ENCODE measurements around the gene PHF21A. TPM values are rescaled to one million over a fixed set of nuclear protein-coding genes. Genes with fewer than 3 reads are reported as not detected.

The PHF21A gene
- total and polyA plus RNA-seq, 2 of the 13 experiments (the other 11 are each of a cell fraction or from before 2014, with no cell fraction given): 4.1 to 34.6 TPM

DNA sequence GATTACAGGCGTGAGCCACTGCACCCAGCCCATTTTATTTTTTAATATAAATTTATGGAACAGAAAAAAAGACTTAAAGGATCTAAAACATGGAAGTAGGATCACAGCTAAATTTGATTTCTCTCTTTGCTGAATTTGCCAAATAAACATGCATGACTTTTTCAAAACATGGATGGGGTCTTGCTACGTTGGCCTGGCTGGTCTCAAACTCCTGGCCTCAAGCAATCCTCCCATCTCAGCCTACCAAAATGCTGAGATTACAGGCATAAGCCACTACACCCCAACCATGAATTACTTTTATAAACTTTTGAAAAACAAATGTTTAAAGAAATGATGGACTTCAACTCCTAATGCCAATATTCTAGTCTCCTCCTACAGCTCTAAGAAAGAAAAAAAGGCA, 61.2 kb downstream of the PHF21A start:
- Histone ChIP-seq H3K4me1 (ENCODE audit: insufficient read depth, low read length) (peaks cover 11% of the 10 kb centered on the region), H2AFZ (ENCODE audit: low read length) (no peak overlapping the region), H3K9ac (ENCODE audit: insufficient read depth, low read depth, low read length) (no peak overlapping the region), H3K4me3 (replicated peaks in 1 of 3; ENCODE audit: insufficient read depth in 1 of 3, low read depth in 2 of 3, low read length in 3 of 3) (no peak overlapping the region), H3K4me2 (ENCODE audit: low read depth, low read length) (no peak overlapping the region), H3K79me2 (ENCODE audit: insufficient read depth, low read length) (no peaks in the 10 kb centered on the region), H3K27me3 (ENCODE audit: control insufficient read depth in 1 of 2, insufficient read depth in 2 of 2, low read length in 2 of 2) (no peaks in the 10 kb centered on the region), H3K9me3 (ENCODE audit: low read length) (no peaks in the 10 kb centered on the region), H3K36me3 (replicated peaks in 1 of 2; ENCODE audit: control insufficient read depth in 1 of 2, insufficient read depth in 2 of 2, low read length in 2 of 2) (no peaks in the 10 kb centered on the region), H4K20me1 (ENCODE audit: insufficient read depth, low read length) (no peaks in the 10 kb centered on the region), H3K27ac (ENCODE audit: extremely low read length, insufficient read depth, low read length) (no peak overlapping the region)
- BruUV-seq (replicated peaks): no TSS peak
- no peak for TF ChIP-seq PTBP1 (IDR thresholded peaks at IDR 0.05; ENCODE audit: low read depth, low read length, poor library complexity, severe bottlenecking)
- TF ChIP-seq SRF (IDR thresholded peaks at IDR 0.05; ENCODE audit: low read depth, low read length): no peak
- peak; percentile 32; the same call in 1 of the 2 replicates for TF ChIP-seq ZNF121 (CRISPR knock-in tag; IDR thresholded peaks at IDR 0.05)
- no peak for TF ChIP-seq HNF4A (CRISPR knock-in tag; IDR thresholded peaks at IDR 0.05)
- DNase-seq (ENCODE audit: low spot score) (no peak), FAIRE-seq (no peak), ATAC-seq (no peak)
- POLR2A ChIA-PET: no interaction called here
- CTCF ChIA-PET (ENCODE audit: low intra/inter-chr PET ratio, low total read pairs): no interaction called here
- WGBS (ENCODE audit: low lambda C conversion rate): 98% methylated on average over 2 of the region's 2 CpGs
- intact Hi-C loops (cut with micrococcal nuclease; ENCODE audit: unreplicated experiment) (no loop called here), in situ Hi-C loops (cut with HindIII; ENCODE audit: extremely low pct_ligation_motif_present, low pct_unique_long_range_greater_than_20kb) (no loop called here)

DNA sequence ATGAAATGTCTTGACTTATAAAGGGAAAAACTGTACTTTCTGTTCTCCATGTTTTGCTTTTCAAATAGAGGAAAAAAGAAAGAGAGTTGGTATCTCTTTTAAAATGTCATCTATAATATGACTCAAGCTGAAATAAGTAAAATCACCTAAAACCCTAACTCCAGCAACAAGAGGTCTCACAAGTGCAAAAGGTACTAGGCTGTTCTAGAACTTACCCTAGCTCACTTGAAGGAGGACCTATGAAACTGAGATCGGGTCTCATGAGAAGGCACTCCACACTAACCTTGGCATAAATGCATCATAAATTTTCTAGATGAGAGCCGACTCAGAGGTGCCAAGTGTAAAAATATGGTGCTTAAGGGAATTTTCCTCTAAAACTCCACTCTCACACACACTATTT, 63.8 kb downstream of the PHF21A start:
- intact Hi-C loops (cut with micrococcal nuclease; ENCODE audit: unreplicated experiment) (loop anchor here (10.0 kb wide), 1 partner anchor 67 kb away; the partner anchor contains the start of gene PHF21A), in situ Hi-C loops (cut with HindIII; ENCODE audit: extremely low pct_ligation_motif_present, low pct_unique_long_range_greater_than_20kb) (no loop called here)
- H3K79me2 ChIP-seq (ENCODE audit: insufficient read depth, low read length): no peaks in the 10 kb centered on the region
- no peaks in the 10 kb centered on the region for H3K27me3 ChIP-seq (ENCODE audit: control insufficient read depth in 1 of 2, insufficient read depth in 2 of 2, low read length in 2 of 2)
- TF ChIP-seq RBM22 (optimal IDR thresholded peaks at IDR 0.05; ENCODE audit: low read length) (no peak), BORCS8-MEF2B (CRISPR knock-in tag; IDR thresholded peaks at IDR 0.05) (no peak), IRX3 (CRISPR knock-in tag; IDR thresholded peaks at IDR 0.05; ENCODE audit: borderline replicate concordance, low read depth) (no peak), ZKSCAN8 (CRISPR knock-in tag; IDR thresholded peaks at IDR 0.05; ENCODE audit: borderline replicate concordance) (no peak), GLI4 (CRISPR knock-in tag; IDR thresholded peaks at IDR 0.05; ENCODE audit: borderline replicate concordance) (no peak), ZNF720 (CRISPR knock-in tag; IDR thresholded peaks at IDR 0.05) (no peak), DNMT3B (CRISPR knock-in tag; conservative IDR thresholded peaks at IDR 0.05) (no peak)
- TF ChIP-seq, protein P1, sequence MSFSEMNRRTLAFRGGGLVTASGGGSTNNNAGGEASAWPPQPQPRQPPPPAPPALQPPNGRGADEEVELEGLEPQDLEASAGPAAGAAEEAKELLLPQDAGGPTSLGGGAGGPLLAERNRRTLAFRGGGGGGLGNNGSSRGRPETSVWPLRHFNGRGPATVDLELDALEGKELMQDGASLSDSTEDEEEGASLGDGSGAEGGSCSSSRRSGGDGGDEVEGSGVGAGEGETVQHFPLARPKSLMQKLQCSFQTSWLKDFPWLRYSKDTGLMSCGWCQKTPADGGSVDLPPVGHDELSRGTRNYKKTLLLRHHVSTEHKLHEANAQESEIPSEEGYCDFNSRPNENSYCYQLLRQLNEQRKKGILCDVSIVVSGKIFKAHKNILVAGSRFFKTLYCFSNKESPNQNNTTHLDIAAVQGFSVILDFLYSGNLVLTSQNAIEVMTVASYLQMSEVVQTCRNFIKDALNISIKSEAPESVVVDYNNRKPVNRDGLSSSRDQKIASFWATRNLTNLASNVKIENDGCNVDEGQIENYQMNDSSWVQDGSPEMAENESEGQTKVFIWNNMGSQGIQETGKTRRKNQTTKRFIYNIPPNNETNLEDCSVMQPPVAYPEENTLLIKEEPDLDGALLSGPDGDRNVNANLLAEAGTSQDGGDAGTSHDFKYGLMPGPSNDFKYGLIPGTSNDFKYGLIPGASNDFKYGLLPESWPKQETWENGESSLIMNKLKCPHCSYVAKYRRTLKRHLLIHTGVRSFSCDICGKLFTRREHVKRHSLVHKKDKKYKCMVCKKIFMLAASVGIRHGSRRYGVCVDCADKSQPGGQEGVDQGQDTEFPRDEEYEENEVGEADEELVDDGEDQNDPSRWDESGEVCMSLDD (CRISPR knock-in tag; IDR thresholded peaks at IDR 0.05; ENCODE audit: borderline replicate concordance): no peak
- TF ChIP-seq, protein P2, sequence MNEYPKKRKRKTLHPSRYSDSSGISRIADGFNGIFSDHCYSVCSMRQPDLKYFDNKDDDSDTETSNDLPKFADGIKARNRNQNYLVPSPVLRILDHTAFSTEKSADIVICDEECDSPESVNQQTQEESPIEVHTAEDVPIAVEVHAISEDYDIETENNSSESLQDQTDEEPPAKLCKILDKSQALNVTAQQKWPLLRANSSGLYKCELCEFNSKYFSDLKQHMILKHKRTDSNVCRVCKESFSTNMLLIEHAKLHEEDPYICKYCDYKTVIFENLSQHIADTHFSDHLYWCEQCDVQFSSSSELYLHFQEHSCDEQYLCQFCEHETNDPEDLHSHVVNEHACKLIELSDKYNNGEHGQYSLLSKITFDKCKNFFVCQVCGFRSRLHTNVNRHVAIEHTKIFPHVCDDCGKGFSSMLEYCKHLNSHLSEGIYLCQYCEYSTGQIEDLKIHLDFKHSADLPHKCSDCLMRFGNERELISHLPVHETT (CRISPR knock-in tag; conservative IDR thresholded peaks at IDR 0.05): no peak
- TF ChIP-seq, protein P3, sequence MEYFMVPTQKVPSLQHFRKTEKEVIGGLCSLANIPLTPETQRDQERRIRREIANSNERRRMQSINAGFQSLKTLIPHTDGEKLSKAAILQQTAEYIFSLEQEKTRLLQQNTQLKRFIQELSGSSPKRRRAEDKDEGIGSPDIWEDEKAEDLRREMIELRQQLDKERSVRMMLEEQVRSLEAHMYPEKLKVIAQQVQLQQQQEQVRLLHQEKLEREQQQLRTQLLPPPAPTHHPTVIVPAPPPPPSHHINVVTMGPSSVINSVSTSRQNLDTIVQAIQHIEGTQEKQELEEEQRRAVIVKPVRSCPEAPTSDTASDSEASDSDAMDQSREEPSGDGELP (IDR thresholded peaks at IDR 0.05; ENCODE audit: borderline replicate concordance, low read depth): no peak
- no peaks in the 10 kb centered on the region for H3K36me3 ChIP-seq (replicated peaks in 1 of 2; ENCODE audit: control insufficient read depth in 1 of 2, insufficient read depth in 2 of 2, low read length in 2 of 2)
- no peak overlapping the region for H2AFZ ChIP-seq (ENCODE audit: low read length)
- peaks cover 14% of the 10 kb centered on the region for H3K4me1 ChIP-seq (ENCODE audit: insufficient read depth, low read length)
- CTCF ChIA-PET (ENCODE audit: low intra/inter-chr PET ratio, low total read pairs): no interaction called here
- no peak overlapping the region for H3K9ac ChIP-seq (ENCODE audit: insufficient read depth, low read depth, low read length)
- no peak overlapping the region for H3K4me3 ChIP-seq (replicated peaks in 1 of 3; ENCODE audit: insufficient read depth in 1 of 3, low read depth in 2 of 3, low read length in 3 of 3)
- no peaks in the 10 kb centered on the region for H4K20me1 ChIP-seq (ENCODE audit: insufficient read depth, low read length)
- no peak overlapping the region for H3K27ac ChIP-seq (ENCODE audit: extremely low read length, insufficient read depth, low read length)
- no peak for FAIRE-seq
- no TSS peak for BruUV-seq (replicated peaks)
- no peaks in the 10 kb centered on the region for H3K9me3 ChIP-seq (ENCODE audit: low read length)
- no peak for DNase-seq (ENCODE audit: low spot score)
- H3K4me2 ChIP-seq (ENCODE audit: low read depth, low read length): no peak overlapping the region
- ATAC-seq: no peak
- WGBS (ENCODE audit: low lambda C conversion rate): 94% methylated on average over 2 of the region's 2 CpGs
- POLR2A ChIA-PET: no interaction called here
